GM19455 (cell line): Measurements from ENCODE around the gene TM9SF4.
"Not testable (repeated sequence)": the region's sequence is repeated elsewhere in the genome, so short reads cannot be mapped to it uniquely, and the experiment has no call there.

Experiments
- ATAC-seq: cut with Tn5 transposase; IDR thresholded peaks from one replicate; pipeline ENCODE4 v1.9.1; 2021; ENCODE audit not compliant: unreplicated experiment

The TM9SF4 gene

DNA sequence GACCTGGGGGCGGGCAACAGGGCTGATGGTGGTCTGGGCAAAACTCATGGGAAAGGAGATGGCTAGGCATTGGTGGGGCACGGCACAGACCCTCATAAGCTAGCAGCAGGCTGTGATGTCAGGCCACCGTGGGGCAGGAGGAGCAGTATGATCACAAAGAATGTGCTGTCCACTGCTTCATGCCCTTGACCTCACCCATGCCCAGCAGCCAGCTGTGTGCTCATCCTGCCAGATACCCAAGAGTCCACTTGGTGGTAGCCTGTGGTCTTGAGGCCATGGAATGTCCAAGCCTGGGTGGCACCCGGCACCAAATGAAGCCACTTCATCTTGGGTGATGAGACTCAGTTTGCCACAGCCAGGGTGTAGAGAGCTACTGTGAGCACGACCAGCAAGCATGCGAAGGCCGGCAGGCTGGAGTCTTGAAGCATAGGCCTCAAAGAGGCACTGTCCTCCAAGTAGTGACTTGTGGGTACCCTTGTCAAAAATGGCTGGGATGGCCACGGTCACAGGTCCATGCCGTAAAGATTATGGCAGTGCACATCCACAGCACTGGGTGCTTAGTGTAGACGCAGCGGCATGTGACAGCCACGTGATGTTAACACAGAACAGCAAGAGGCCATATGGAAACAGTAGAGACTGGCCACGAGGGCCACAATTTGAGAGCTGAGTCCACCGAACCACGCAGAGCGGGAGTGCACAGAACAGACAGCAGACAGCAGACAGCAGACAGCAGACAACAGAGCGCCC lies 79.0 kb downstream of the TM9SF4 start:
- ATAC-seq = no peak

DNA sequence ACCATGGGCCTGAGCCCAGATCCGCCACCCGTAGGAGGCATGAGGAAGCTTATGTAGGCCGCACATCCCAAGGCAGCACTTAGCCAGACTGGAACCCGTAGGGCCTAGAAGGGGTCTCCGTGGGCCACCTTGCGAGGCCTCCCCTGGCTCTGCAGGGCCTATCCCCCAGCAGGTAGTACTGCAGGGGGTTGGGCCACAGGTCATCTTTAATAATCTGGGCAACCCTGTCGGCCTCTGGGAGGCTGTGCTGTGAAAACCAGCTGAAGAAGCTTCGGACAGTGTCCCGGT lies 79.6 kb downstream of the TM9SF4 start:
- no peak for ATAC-seq

DNA sequence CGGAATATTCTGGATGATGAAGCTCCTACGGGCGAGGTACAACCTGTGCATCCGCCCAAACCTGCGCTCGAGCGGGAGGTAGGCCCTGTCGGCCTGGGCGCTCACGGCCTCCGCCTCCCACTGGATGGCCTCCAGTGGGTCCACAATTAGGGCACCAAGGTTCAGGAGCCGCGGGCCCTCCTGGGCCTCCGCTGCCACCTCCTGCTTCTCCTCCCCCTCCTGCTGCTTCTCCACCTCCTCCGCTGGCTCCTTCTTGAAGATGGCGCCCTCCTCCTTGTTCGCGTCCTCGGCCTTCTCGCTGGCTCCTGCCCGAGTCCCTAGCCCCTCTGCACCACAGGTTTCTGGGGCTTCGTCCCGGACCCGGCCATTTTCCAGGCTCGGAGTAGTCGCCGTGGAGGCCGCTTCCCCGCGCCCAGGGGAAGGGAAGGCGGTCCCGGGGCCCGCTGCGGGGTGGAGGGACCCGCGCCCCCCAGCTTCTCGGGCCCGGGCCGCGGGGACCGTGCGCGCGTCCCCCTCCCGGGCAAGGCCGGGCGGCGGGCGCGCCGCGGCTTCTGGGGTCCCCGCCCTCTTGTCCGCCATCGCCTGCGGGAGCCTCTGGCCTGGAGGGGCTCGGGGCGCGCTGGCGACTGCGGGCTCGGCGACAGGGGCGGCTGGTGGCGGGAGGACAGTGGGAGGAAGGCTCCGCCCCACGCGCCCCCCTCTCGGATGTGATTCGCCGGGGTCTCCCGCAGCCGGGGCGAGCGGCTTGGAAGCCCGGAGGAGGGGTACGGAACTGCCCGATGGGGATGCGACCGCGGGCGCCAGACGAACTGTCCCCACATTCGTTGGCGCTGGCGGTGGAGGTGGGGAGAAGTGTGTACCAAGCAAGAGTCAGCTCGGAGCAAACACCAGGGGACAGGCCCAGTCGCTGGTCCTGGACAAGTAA lies 80.4 kb downstream of the TM9SF4 start:
- ATAC-seq = no peak

DNA sequence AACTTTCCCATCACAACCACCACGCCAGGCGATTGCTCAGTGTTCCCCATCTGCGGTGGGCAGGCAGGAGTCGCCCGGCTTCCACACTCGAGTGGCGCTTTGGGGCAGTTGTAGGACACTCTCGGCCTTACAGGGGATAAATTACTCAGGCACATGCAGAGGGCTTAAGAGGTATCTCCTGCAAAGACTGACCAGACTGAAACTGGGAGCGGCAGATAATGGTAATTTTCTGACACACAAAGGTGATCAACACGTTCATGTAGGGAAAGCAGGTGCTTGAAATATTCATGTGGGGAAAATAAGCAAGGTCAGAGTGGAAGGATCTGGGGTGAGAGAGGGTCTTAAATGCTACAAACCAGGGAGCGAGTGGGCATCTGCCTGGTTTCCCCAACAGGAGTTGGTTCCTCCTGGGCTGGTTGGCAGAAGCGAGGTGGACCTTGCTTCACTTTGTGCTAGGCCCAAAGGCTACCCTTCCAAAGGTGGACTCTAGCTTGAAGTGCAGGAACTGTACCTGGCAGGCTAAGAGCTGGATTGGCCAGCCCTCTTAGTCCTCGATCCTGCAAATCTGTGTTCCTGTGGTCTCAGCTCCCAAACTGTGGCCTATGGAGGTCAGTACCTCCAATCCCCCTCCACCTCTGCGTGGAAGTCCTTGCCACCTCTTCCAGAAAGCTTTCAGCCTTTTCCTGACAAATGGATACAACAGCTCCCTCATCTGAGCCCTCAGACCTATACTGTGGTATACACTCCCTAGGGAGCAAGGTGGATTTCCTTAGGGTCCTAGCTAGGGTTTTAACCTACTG lies 81.3 kb downstream of the TM9SF4 start:
- ATAC-seq = no peak

DNA sequence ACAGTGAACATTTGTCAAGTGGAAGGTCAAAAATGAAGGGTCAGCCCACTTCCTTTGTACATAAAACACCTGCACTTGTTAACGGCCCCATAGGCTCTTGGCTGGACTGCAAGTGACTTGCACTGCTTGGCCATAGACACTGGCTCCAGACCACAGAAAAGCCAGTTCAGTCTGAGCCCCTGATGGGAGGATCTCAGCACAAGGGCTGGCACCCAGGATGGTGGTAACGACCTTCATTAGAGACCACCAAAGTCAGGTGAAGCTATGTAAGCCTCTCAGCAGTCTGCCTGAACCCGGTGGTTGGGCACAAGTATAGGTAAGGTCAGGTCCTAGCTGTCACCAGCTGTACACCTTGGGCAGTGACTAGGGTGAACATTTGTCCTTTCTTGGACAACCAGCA lies 81.9 kb downstream of the TM9SF4 start:
- ATAC-seq = no peak

DNA sequence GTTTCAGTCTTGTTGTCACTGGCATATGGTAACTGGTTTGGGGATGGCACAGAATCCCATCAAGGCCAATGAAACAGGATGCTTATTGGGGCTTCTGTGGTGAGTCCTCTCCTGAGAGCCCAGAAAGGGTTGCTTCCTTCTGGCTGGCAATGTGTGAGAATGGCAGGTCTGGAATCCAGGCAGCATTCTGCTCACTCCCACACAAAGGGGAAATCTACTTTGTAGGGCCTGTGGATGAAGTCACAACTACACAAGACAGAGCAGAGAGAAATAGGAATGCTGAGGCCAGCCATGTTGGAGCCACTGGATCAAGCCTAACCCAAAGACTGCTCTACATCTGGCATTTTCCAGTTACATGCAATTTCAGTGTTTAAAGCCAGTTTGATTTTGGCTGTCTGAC lies 82.4 kb downstream of the TM9SF4 start:
- no peak for ATAC-seq

DNA sequence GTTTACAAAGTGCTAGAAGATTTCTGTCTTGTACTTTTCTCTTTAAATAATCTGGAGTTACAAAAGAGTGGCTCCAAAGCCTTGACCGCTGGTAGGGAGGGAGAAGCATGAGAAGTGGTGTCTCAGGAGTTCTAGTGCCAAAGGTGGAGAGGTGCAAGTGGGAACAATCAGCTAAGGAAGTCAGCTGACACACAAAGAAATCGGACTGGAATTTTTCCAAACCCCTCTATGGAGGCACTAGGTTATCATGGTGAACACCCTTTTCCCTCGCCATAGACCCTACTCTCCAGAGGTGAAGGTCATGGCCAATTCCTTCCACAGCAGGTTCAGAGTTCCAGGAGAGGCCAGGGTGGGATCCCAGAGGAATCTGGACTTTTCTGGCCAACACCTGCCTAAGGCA lies 83.2 kb downstream of the TM9SF4 start:
- ATAC-seq = no peak

DNA sequence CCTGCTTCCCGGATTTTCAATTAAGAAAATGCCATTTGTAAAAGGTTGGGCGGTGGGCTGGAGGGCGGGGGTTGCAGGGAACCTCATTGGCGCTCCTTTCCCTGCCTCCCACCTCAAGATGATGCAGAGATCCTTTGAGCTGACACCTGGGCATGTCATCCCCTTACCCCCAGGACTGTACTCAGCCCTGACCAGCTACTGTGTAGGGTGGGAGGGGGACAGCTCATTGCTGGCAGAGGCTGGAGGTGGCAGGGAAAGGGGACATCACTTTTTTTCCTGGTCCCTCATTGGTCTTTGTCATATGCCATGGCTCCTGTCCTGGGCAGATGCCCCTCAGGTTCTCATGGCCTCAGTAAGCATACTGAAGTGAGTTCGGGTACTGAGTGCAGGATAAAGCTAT lies 83.8 kb downstream of the TM9SF4 start:
- ATAC-seq = not testable (repeated sequence)

DNA sequence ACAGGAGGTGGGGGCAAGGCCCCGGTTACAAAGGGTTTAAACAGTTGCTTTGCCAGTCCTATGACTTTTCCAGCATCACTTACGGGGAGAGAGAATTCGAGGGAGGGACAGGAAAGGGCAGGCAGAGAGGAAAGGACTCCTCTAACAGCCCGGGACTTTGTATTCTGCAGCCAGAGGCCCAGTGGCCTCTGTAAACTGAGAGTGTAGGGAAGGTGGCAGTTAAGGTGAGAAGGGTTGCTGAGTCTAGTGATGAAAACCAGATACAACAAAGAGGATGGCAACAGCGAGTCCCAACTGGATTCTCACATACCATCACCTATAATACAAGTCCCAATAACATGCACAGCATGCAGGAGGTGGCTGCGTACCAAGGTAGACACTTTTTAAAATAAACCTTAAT lies 84.5 kb downstream of the TM9SF4 start:
- no peak for ATAC-seq

GRCh38 chr20:32195581-32195980 lies 86.1 kb downstream of the TM9SF4 start:
- ATAC-seq = no peak

GRCh38 chr20:32196613-32197012 lies 87.1 kb downstream of the TM9SF4 start:
- ATAC-seq = not testable (repeated sequence)

- ATAC-seq = not testable (repeated sequence)
Measured at GRCh38 chr20:32197136-32197535, 87.6 kb downstream of the TM9SF4 start.

- ATAC-seq = no peak
Measured at GRCh38 chr20:32199006-32199405, 89.5 kb downstream of the TM9SF4 start.

- no peak for ATAC-seq
Measured at GRCh38 chr20:32201296-32201976, 91.9 kb downstream of the TM9SF4 start.

DNA sequence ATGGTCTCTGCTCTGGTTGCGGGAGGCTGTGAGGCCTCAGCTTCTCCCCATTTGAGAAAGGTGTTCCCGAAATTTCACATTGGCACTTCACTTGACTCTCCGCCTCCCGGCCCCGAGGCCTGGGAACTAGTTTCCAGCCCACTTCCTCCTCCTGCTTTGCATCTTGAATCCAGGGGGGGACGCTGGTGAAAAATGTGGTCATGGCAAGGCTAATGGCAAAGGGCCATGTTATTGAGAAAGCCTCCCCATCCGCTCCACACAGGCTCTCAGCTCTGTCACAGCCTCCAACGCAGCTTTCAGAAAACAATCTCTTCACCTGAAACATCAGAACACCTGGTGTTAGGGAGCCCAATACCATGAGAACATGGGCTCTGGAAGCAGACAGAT lies 92.5 kb downstream of the TM9SF4 start:
- ATAC-seq = no peak

DNA sequence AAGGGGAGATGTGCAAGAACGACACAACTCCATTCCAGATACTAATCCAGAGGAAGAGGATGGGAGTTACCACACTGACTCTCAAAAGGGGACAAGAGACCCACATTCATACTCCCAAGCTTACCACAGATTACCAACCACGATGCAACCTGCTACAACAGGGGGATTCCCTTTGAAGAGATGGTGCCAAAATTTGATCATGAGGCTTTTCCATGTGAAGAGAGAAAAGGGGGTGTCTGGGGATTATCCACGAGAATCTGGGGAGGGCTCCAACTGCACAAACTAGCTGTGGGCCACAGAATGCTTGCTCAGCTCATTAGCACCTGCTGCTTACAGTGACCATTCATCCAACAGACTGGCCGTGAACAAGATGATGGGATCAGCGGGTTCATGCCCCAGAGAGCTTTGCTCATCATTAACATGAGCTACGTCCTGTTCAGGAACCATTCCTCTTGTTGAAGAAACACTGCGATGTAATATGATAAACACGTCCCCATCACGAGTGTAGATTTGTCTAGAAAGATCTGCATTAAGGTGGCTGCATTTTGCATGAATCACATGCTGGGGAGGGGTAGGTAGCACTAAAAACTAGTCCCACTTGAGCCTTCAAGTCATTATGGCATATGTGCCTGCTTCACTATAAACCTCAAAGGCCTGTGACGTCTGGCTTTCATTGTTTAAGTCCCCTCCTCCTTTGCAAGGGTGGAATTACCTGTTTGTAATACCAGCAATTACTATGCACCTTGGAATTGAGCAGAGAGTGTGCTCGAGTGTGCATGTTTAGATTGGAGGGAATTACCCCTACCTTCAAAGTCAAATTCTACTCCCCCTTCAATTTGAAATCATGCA lies 94.1 kb downstream of the TM9SF4 start:
- ATAC-seq = no peak

- ATAC-seq = no peak
Measured at GRCh38 chr20:32204205-32205109, 94.9 kb downstream of the TM9SF4 start.

- no peak for ATAC-seq
Measured at GRCh38 chr20:32205110-32205842, 95.8 kb downstream of the TM9SF4 start.
